Keratinocyte (primary cell): ENCODE data around the gene PRG2.

ENCODE experiments used
- EZH2 ChIP-seq: IDR thresholded peaks from one replicate; pipeline ENCODE4 v1.6.1; 2012; ENCODE audit warnings: inconsistent platforms, mild to moderate bottlenecking, low read length, moderate library complexity
- TF ChIP-seq, protein P1 (sequence below), 3 experiments: IDR thresholded peaks in 1 of 3; conservative IDR thresholded peaks in 1 of 3; optimal IDR thresholded peaks in 1 of 3; 2 replicates in 2 of 3; 3 replicates in 1 of 3; pipeline versions ENCODE3 to v1.5.1; 2011; ENCODE audit warnings: low read length in 3 of 3, mild to moderate bottlenecking in 3 of 3, moderate library complexity in 2 of 3, control low read depth in 1 of 3, inconsistent platforms in 1 of 3; ENCODE audit not compliant: insufficient read depth in 2 of 3; ENCODE audit errors: extremely low read depth in 1 of 3

DNA sequence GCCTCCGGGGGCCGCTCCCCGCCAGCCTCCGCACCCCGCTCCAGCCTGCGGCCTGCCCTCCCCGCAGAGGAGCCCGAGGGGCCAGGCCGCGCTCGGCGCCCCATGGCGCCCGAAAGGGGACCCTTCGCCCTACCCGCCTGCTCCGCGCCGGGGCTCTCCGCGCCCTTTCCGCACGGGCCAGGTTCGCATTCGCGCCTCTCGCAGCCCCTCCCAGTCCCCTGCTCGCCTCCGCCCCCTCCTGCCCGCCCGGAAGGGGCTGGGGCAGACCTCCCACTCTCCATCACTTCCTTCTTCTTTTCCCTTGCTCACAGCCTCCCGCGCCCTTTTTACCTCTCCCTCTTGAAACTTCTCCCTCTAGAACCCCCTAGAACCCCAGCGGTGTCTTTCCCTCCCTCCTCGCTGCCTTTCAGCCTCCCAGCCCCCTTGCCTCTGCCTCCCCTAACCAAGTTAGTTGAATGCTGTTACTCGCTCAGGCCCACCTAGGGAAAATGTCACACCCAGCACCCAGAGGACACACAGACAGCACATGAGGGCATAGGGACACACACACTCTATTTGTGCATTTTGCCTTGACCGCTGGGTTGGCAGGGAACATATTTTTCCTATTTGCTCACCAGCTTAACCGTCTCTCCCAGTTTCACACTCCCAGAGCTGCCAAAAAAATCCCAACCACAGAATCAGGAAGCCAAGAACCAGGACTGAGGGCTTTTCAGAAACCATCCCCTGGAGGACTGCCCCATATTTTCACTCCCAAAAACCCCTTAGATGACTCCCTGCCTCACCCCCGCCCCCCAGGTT lies 36.7 kb upstream of the PRG2 start, which contains the start of gene SLC43A3:
- TF ChIP-seq, protein P1, sequence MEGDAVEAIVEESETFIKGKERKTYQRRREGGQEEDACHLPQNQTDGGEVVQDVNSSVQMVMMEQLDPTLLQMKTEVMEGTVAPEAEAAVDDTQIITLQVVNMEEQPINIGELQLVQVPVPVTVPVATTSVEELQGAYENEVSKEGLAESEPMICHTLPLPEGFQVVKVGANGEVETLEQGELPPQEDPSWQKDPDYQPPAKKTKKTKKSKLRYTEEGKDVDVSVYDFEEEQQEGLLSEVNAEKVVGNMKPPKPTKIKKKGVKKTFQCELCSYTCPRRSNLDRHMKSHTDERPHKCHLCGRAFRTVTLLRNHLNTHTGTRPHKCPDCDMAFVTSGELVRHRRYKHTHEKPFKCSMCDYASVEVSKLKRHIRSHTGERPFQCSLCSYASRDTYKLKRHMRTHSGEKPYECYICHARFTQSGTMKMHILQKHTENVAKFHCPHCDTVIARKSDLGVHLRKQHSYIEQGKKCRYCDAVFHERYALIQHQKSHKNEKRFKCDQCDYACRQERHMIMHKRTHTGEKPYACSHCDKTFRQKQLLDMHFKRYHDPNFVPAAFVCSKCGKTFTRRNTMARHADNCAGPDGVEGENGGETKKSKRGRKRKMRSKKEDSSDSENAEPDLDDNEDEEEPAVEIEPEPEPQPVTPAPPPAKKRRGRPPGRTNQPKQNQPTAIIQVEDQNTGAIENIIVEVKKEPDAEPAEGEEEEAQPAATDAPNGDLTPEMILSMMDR (optimal IDR thresholded peaks at IDR 0.05 in 1 of 3, IDR thresholded peaks at IDR 0.05 in 1 of 3, conservative IDR thresholded peaks at IDR 0.05 in 1 of 3; ENCODE audit: extremely low read depth in 1 of 3, insufficient read depth in 2 of 3, low read length in 3 of 3): no peak
- no peak for TF ChIP-seq EZH2
